Stimulated activated CD8-positive, alpha-beta memory T cell treated with anti-CD3 and anti-CD28 coated beads, Interleukin-4, amount 100 ng/mL, for 4 hours (primary cell): Measurements from ENCODE around the gene EAPP.
A peak's percentile ranks its signal among the peaks of the same experiment; 100 is the strongest.
"Not testable (repeated sequence)": the region's sequence is repeated elsewhere in the genome, so short reads cannot be mapped to it uniquely, and the experiment has no call there.

Source experiments
- DNase-seq, 2 donors: peaks; one replicate each; pipeline ENCODE4 v3.0.0-alpha.2; 2020; ENCODE audit warnings: low read depth in 2 of 2, low spot score in 1 of 2

Gene EAPP

GRCh38 chr14:34539407-34540180 is at the start of gene EAPP:
EAPP (minus strand) TSS chr14:34539701; CDS start chr14:34539628, 73 bp downstream.
- peak; percentile 86 to 89 for DNase-seq

- no peak for DNase-seq
Measured at GRCh38 chr14:34583525-34583924, 44.0 kb upstream of the EAPP start.

- DNase-seq, result no peak
Measured at GRCh38 chr14:34582117-34582680, 42.7 kb upstream of the EAPP start.

GRCh38 chr14:34580381-34580780 is 40.9 kb upstream of the EAPP start:
- DNase-seq, result no peak

- DNase-seq, result no peak
Measured at GRCh38 chr14:34571771-34572170, 32.3 kb upstream of the EAPP start.

GRCh38 chr14:34569750-34570149 is 30.2 kb upstream of the EAPP start:
- no peak for DNase-seq

- no peak for DNase-seq
Measured at GRCh38 chr14:34568803-34569202, 29.3 kb upstream of the EAPP start.

GRCh38 chr14:34562776-34563150 is 23.3 kb upstream of the EAPP start:
- no peak for DNase-seq

- not testable (repeated sequence) for DNase-seq
Measured at GRCh38 chr14:34562037-34562775, 22.7 kb upstream of the EAPP start.

GRCh38 chr14:34556498-34556829 is 17.0 kb upstream of the EAPP start:
- not testable (repeated sequence) for DNase-seq

- not testable (repeated sequence) for DNase-seq
Measured at GRCh38 chr14:34555583-34556497, 16.3 kb upstream of the EAPP start.

- no peak for DNase-seq
Measured at GRCh38 chr14:34554540-34555250, 15.2 kb upstream of the EAPP start.

- DNase-seq, result not testable (repeated sequence)
Measured at GRCh38 chr14:34549276-34549966, 9.9 kb upstream of the EAPP start.

- DNase-seq, result no peak
Measured at GRCh38 chr14:34548472-34548981, 9.0 kb upstream of the EAPP start.

GRCh38 chr14:34547136-34547520 is 7.6 kb upstream of the EAPP start:
- DNase-seq, result not testable (repeated sequence)

- not testable (repeated sequence) for DNase-seq
Measured at GRCh38 chr14:34546272-34547135, 7.0 kb upstream of the EAPP start.

- not testable (repeated sequence) for DNase-seq
Measured at GRCh38 chr14:34540181-34541059, 919 bp upstream of the EAPP start.
